ENCODE measurements around the gene AURKAIP1. TPM values are rescaled to one million over a fixed set of nuclear protein-coding genes. Genes with fewer than 3 reads are reported as not detected.
"Not testable (repeated sequence)": the region's sequence is repeated elsewhere in the genome, so short reads cannot be mapped to it uniquely, and the experiment has no call there.

Gene AURKAIP1
- total RNA-seq, 1 donor from 2014 or later, result 117 TPM

DNA sequence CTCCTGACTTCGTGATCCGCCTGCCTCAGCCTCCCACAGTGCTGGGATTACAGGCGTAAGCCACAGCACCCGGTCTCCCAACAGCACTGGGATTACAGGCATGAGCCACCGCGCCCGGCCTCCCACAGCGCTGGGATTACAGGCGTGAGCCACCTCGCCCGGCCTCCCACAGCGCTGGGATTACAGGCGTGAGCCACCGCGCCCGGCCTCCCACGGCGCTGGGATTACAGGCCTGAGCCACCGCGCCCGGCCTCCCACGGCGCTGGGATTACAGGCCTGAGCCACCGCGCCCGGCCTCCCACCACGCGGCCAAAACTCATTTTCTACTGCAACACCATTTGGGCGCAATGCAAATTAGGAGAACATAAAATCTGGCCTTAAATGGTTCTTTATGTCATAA is 10.3 kb upstream of the AURKAIP1 start:
- not testable (repeated sequence) for ATAC-seq

- ATAC-seq, result no peak
Observed at GRCh38 chr1:1381294-1381693, 6.3 kb upstream of the AURKAIP1 start.

- no peak for ATAC-seq
Observed at GRCh38 chr1:1380860-1381259, 5.9 kb upstream of the AURKAIP1 start.

GRCh38 chr1:1377540-1378205 is 2.7 kb upstream of the AURKAIP1 start:
- no peak for ATAC-seq

DNA sequence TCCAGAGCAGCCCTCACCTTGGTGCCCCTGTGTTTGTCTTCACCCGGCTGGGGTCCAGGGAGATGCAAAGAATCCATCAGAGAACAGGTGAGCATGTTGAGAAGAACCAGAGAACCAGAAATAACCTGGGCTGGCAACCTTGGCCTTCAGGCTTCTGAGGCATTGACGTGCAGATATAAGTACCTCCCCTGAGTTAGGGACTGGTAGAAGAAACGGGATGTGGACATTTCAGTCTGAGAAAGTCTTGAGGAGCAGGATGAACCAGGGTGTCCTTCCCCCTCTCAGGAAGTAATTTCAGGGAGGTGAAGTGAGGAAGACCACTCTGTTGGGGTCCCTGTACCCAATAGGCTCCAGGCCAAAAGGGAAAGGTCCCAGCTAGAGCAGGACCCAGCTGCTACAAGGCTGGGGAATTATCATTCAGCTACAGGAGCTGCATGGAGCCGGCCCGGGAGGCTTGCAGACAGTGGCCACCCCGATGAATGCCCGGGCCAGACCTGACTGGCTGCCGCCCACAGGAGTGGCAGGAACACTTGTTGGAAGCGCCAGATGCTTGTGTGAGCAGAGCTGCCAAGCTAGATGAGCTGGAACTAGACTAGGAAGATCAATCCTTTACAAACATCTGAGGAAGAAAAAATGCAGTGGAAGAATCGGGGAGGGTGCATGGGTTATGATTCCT is 1.7 kb upstream of the AURKAIP1 start:
- ATAC-seq, result no peak

DNA sequence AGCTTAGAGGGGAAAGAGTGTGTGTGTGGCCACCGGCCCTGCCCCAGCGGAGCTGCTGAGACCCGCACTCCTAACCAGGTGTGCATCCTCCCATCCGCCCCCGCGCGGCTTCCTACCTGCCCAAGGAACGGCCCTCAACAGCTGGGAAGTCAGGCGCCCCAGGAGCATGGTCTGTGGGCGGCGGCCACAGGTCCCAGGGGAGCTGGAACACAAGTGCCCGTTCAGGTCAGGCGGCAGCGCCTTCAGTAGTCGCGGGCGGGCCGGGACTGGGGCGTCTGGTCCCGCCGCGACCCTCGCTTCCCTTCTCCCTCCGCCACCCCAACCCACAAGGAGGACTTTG is 448 bp downstream of the AURKAIP1 start:
- ATAC-seq, result peak; percentile 6

DNA sequence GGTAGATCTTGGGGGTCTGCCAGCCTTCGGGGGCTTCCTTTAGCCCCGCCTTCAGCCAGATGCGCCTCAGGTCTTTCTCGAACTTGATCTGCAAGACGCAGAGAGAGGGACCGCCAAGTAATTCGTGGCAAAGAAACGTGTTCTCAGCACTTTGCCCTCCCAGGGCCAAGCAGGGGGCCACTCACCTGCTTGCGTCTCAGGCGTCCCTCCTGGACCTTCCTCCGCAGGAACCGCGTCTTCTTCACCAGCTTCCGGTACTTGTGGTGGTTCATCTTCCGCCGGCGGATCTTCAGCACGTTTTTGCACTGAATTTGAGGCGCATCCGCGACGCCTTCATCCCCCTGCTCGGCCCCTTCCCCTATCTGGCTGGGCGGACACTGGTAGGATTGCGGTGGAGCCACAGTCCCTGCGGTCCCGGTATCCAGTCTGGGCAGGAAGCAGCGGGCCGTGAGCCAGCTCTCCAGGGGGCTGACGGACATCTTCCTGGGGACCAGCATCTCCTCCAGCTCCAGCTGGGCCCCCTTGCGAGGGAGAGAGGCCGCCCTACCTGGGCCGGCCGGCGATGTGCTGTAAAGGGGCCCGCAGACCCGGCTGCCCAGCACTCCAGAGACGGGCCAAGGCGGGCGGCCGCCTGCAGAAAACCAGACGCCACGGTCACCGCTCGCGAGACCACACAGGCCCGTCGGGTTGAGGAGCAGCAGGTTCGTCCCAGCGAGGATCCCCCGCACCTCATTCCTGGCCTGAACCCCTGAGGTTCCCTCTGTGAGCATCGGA is 1.0 kb downstream of the AURKAIP1 start:
- no peak for ATAC-seq

DNA sequence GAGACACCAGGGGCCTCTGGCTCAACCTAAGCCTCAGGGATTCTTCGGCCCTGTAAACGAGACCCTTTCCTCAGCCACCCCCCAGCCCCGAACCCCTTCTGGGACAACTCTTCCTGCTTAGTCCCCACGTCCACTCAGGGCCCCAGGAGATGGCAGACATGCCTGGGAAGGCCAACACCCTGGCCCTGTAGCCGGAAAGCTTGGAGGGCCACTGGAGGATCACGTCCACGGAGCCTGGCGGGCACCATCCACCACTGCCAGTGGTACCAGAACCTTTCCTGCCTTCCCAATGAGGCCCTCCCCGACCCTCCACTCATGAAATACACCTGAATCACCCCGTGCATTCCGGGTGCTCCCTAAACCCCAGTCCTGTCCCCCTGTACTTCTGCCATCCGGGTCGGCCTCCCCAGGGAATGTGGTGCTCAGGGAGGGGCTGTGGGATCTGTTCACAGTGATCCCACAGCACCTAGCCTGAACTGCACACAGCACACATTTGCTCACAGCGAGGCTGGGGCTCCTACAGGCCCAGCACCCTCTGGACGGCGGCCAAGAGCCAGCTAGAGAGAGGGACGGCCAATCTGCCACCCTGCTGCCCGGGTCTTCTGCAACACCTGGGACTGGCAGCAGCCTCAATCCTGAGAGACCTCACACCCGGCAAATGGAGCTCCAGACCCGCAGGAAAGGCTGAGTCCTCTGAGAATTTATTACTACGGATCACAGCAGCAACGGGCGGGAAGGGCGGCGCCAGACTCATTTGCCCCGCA is 1.8 kb downstream of the AURKAIP1 start:
- ATAC-seq, result no peak

GRCh38 chr1:1371746-1372711 is 3.0 kb downstream of the AURKAIP1 start:
- peak; percentile 29 for ATAC-seq

- ATAC-seq, result no peak
Observed at GRCh38 chr1:1371364-1371745, 3.7 kb downstream of the AURKAIP1 start.

DNA sequence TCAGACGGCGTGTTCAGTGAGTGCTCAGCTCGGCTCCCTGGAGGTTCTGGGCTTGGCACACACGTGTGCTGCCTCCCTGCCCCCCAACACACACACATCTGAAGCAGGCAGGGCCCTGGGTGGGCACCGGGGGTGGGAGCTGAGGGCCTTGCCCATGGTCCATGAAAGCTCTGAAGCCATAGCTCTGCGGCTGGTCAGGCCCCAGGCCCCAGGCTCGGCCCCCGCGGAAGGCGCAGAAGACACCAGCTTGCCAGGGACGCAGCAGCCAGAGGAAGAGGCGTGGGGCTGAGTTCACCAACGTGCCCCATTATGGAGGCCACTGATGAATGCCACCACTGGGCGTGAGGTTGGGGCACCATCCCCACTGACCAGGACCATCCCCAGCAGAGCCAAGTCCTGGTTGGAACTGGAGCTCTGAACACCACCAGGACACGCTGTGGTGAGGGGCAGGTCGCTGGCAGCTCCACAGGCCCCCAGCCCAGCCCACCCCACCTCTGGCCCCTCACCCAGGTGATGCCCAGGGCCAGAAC is 4.2 kb downstream of the AURKAIP1 start:
- no peak for ATAC-seq

- not testable (repeated sequence) for ATAC-seq
Observed at GRCh38 chr1:1370094-1370493, 4.9 kb downstream of the AURKAIP1 start.

DNA sequence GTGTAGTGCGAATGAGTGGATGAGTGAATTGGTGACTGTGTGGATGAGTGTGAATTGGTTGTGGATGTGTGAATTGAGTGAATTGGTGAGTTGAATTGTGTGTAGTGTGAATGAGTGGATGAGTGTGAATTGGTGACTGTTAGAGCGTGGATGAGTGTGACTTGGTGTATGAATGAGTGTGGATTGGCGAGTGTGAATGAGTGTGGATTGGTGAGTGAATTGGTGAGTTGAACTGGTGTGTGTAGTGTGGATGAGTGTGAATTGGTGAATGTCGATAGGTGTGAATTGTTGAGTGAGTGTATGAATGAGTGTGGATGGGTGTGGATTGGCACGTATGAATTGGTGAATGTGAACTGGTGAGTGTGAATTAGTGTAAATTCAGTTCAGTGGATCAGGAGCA is 7.7 kb downstream of the AURKAIP1 start:
- no peak for ATAC-seq

DNA sequence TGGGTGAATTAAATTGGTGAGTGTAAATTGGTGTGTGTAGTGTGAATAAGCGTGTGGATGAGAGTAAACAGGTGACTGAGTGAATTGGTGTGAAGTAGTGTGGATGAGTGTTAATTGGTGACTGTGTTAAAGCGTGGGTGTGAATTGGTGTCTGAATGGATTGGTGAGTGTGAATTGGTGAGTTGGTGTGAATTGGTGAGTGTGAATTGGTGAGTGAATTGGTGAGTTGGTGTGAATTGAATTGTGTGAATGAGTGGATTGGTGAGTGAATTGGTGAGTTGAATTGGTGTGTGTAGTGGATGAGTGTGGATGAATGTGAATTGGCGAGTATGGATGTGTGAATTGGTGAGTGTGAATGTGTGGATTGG is 8.3 kb downstream of the AURKAIP1 start:
- no peak for ATAC-seq

- no peak for ATAC-seq
Observed at GRCh38 chr1:1365875-1366698, 8.9 kb downstream of the AURKAIP1 start.

DNA sequence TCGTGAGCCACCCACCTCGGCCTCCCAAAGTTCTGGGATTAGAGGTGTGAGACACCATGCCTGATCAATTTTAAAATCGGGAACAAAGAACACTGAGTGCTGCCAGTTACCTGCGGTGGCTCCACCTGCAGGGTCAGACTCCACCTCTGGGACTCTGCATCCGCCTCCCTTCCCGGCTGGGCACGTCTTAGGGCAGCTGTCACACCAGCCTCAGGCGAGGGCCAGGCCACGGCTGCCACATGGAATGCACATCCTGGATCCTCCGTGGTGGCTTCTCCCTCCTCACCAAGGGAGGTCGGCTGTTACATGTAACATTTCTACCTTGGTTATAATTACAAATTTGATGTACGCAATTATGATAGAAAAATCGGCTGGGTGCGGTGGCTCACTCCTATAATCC is 10.7 kb downstream of the AURKAIP1 start:
- ATAC-seq, result peak; percentile 72

DNA sequence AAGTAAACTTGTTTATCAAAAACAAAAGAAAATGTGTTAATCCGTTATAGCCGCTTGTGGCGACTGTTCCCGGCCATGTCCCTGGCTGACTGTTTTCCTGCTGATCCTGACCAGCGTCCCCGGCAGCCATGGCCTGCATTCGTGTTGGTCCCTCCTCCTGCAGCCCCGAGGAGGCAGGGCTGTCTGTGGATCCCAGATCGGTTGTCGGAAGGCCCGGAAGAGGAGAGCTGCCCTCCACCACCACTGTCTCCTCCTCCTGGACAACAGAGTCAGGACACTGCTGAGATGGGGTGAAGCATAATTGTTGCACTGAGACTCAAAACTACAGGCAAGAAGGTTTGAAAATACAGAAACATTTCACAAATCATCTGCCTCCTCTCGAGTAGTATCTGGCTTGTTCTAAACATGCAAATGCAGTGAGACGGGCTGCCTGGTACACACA is 13.0 kb downstream of the AURKAIP1 start:
- no peak for ATAC-seq

DNA sequence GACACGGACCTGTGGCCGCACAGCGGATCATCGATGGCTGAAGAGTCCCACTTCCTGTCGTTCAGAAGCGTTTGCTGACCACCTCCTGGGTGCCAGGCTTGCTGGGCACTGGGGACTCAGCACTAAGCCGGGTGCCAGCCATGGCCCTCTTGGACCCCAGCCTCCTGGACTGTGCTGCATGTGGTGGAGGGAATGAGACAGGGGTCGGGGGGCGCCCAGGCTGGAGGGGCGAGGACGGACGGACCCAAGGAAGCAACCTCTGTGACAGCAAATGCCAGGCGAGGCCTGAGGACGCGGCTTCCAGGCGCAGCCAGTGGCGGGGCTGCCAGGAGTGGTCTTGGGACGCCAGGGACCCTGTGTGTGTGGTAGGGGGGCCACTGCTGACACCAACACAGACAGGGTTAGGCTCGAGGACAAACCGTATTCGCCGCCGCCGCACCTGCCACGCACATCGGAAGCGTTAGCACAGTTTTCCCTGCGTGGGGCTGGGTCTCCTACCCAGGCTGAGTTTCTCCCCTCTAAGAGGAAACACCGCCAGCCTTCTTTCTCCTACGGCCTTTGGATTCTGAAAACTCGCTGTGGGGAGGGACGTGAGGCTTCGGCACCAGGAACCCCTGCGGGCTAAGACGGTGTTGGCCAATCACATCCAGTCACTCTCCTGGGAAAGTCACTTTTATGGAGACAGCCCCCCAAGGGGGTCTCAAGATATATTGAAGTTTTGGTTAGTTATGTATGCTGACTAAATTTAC is 13.6 kb downstream of the AURKAIP1 start:
- ATAC-seq, result no peak

DNA sequence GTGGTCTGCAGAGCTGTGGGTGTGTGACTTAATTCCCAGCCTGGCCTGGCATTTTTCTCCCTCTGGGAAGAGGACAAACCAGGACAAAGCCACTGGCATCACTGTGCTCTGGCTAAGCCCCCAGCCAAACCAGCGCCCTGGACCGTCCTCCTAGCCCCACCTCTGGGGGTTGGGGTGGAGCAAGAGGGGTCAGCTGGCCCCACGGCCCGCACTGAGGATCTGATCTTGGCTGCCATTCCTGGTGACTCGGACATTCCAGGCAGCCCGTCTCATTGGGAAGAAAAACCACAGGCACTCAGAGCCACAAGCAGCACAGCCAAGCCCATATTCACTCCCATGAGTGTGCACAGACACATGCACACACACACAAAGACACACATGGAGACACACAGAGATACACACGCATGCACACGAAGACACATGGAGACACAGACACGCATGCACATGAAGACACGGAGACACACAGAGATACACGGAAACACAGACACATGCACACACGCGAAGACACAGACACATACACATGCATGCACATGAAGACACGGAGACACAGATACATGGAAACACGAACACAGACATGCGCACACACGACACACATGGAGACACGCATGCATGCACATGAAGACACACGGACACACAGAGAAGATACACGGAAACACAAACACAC is 14.4 kb downstream of the AURKAIP1 start:
- ATAC-seq, result no peak

All from esophagus mucosa (tissue), 1 donor.